HepG2 (cell line): ENCODE results near the gene CLRN2. TPM values are rescaled to one million over a fixed set of nuclear protein-coding genes. Genes with fewer than 3 reads are reported as not detected.

ENCODE experiments used
- ATAC-seq: fragments of 200-7000 bp; cut with Tn5 transposase; 3 replicates; pipeline ENCODE4 v1.9.1; 2020; ENCODE audit warnings: mild to moderate bottlenecking, moderate library complexity
- BruUV-seq: library from RNA; stranded (reverse); fragments of 400-500 nt; replicated peaks from 2 replicates; lab custom pipeline; 2021; lab: Mats Ljungman, UMichigan
- CTCF ChIA-PET: fragments of 300-600 bp; formaldehyde crosslinking; extraction: SDS; loops from one replicate; lab custom pipeline; 2021; ENCODE audit warnings: low total read pairs, inconsistent platforms, low intra/inter-chr PET ratio; lab: Yijun Ruan, JAX
- POLR2A ChIA-PET: fragments of 350-600 bp; sonication (Branson Sonifier 250); formaldehyde crosslinking; loops from one replicate; lab custom pipeline; 2020; ENCODE audit warnings: antibody characterized with exemption, inconsistent platforms; lab: Yijun Ruan, JAX
- DNase-seq: peaks from one replicate; pipeline ENCODE4 v3.0.0-alpha.2; 2015; ENCODE audit warnings: low spot score
- FAIRE-seq: peaks from 3 replicates; lab custom pipeline; 2011; peaks lifted over from hg19 to GRCh38; lab: Jason Lieb, UNC
- H2AFZ ChIP-seq: one replicate; pipeline ENCODE4 v1.6.1; 2011; ENCODE audit warnings: low read length, inconsistent platforms
- H3K27ac ChIP-seq: fragments of 300-600 bp; 3 replicates; pipeline ENCODE4 v1.8.0; 2011; ENCODE audit warnings: mixed run types, mild to moderate bottlenecking, mixed read lengths, low read length, inconsistent platforms; ENCODE audit not compliant: insufficient read depth; ENCODE audit errors: extremely low read length
- H3K27me3 ChIP-seq, 2 experiments: fragments of 200-600 bp in 1 of 2; 2 replicates in 1 of 2; 3 replicates in 1 of 2; pipeline versions ENCODE4 v1.6.0 to v1.8.0; 2011; ENCODE audit warnings: low read length in 2 of 2, mild to moderate bottlenecking in 2 of 2, moderate library complexity in 2 of 2, inconsistent platforms in 1 of 2; ENCODE audit not compliant: insufficient read depth in 2 of 2, control insufficient read depth in 1 of 2
- H3K36me3 ChIP-seq, 2 experiments: fragments of 200-600 bp in 1 of 2; replicated peaks in 1 of 2; 2 replicates in 1 of 2; 3 replicates in 1 of 2; pipeline versions ENCODE4 v1.5.1 to v1.8.0; 2011; ENCODE audit warnings: low read length in 2 of 2, inconsistent platforms in 1 of 2; ENCODE audit not compliant: insufficient read depth in 2 of 2, control insufficient read depth in 1 of 2
- H3K4me1 ChIP-seq: 2 replicates; pipeline ENCODE4 v1.5.1; 2012; ENCODE audit warnings: low read length, inconsistent platforms; ENCODE audit not compliant: insufficient read depth
- H3K4me2 ChIP-seq: 2 replicates; pipeline ENCODE4 v1.6.0; 2011; ENCODE audit warnings: low read depth, low read length, inconsistent platforms
- H3K4me3 ChIP-seq, 3 experiments: fragments of 200-600 bp in 1 of 3; sonication (generic), shearing (Covaris generic) in 1 of 3; replicated peaks in 1 of 3; 2 replicates each; pipeline ENCODE4 v1.5.1; 2011 to 2016; ENCODE audit warnings: low read length in 3 of 3, inconsistent platforms in 2 of 3, low read depth in 2 of 3, mild to moderate bottlenecking in 2 of 3, control low read depth in 1 of 3, mixed read lengths in 1 of 3; ENCODE audit not compliant: insufficient read depth in 1 of 3
- H3K79me2 ChIP-seq: one replicate; pipeline ENCODE4 v1.6.1; 2011; ENCODE audit warnings: low read length, inconsistent platforms; ENCODE audit not compliant: insufficient read depth
- H3K9ac ChIP-seq: 2 replicates; pipeline ENCODE4 v1.6.0; 2011; ENCODE audit warnings: mild to moderate bottlenecking, low read depth, low read length, inconsistent platforms; ENCODE audit not compliant: insufficient read depth
- H3K9me3 ChIP-seq: 2 replicates; pipeline ENCODE4 v1.5.1; 2012; ENCODE audit warnings: mild to moderate bottlenecking, low read length
- H4K20me1 ChIP-seq: 2 replicates; pipeline ENCODE4 v1.6.0; 2011; ENCODE audit warnings: inconsistent platforms, mild to moderate bottlenecking, low read length, moderate library complexity; ENCODE audit not compliant: insufficient read depth
- ATF7 ChIP-seq, 2 experiments: fragments of 450-650 bp in 1 of 2; sonication (generic) in 1 of 2; formaldehyde crosslinking in 1 of 2; IDR thresholded peaks; 2 replicates each; pipeline versions ENCODE4 v1.4.0 to v1.6.1; 2016 to 2020; ENCODE audit warnings: antibody characterized with exemption in 1 of 2, mild to moderate bottlenecking in 1 of 2, missing genetic modification reagents in 1 of 2
- FUBP1 ChIP-seq: sonication (generic); formaldehyde crosslinking; IDR thresholded peaks from 2 replicates; pipeline ENCODE4 v1.5.1; 2020; ENCODE audit warnings: missing genetic modification reagents, mild to moderate bottlenecking, borderline replicate concordance
- GATAD2A ChIP-seq: IDR thresholded peaks from 2 replicates; pipeline ENCODE4 v1.6.1; 2016
- HNRNPL ChIP-seq: fragments of 200-400 bp; formaldehyde crosslinking; IDR thresholded peaks from 2 replicates; pipeline ENCODE4 v1.6.1; 2017; ENCODE audit warnings: mild to moderate bottlenecking, low read depth, low read length
- KDM5B ChIP-seq: sonication (generic); formaldehyde crosslinking; IDR thresholded peaks from 2 replicates; pipeline ENCODE4 v1.4.0; 2020; ENCODE audit warnings: missing genetic modification reagents, mild to moderate bottlenecking, borderline replicate concordance
- MATR3 ChIP-seq: sonication (generic); formaldehyde crosslinking; IDR thresholded peaks from 2 replicates; pipeline ENCODE4 v1.4.0; 2020; ENCODE audit warnings: missing genetic modification reagents
- MAZ ChIP-seq, 2 experiments: sonication (generic) in 1 of 2; formaldehyde crosslinking in 1 of 2; IDR thresholded peaks; 2 replicates each; pipeline versions ENCODE4 v1.5.0 to v1.6.1; 2012 to 2020; ENCODE audit warnings: low read depth in 2 of 2, mild to moderate bottlenecking in 2 of 2, borderline replicate concordance in 1 of 2, improper control_type of control experiment in 1 of 2, low read length in 1 of 2, missing genetic modification reagents in 1 of 2, moderate library complexity in 1 of 2
- RARA ChIP-seq: IDR thresholded peaks from 2 replicates; pipeline ENCODE4 v1.6.1; 2016; ENCODE audit warnings: missing genetic modification reagents, missing compliant biosample characterization
- RXRA ChIP-seq: sonication (generic); formaldehyde crosslinking; IDR thresholded peaks from 2 replicates; pipeline ENCODE4 v1.5.1; 2020; ENCODE audit warnings: missing genetic modification reagents
- SMYD3 ChIP-seq: sonication (generic); formaldehyde crosslinking; IDR thresholded peaks from 2 replicates; pipeline ENCODE4 v1.8.1; 2023; ENCODE audit warnings: mild to moderate bottlenecking, missing genetic modification reagents
- TFAP4 ChIP-seq: sonication (generic); IDR thresholded peaks from 2 replicates; pipeline ENCODE4 v1.6.1; 2016; ENCODE audit warnings: low read depth, borderline replicate concordance
- ZBTB10 ChIP-seq: sonication (generic); formaldehyde crosslinking; IDR thresholded peaks from 2 replicates; pipeline ENCODE4 v1.4.0; 2020; ENCODE audit warnings: missing genetic modification reagents, borderline replicate concordance
- ZKSCAN1 ChIP-seq: fragments of 150-350 bp; IDR thresholded peaks from 2 replicates; pipeline ENCODE4 v1.6.1; 2014; ENCODE audit warnings: low read length
- ZNF235 ChIP-seq: sonication (generic); formaldehyde crosslinking; IDR thresholded peaks from 2 replicates; pipeline ENCODE4 v1.8.1; 2023; ENCODE audit warnings: mild to moderate bottlenecking, missing genetic modification reagents, borderline replicate concordance
- ZNF34 ChIP-seq: sonication (generic); formaldehyde crosslinking; IDR thresholded peaks from 2 replicates; pipeline ENCODE4 v1.4.0; 2020; ENCODE audit warnings: mild to moderate bottlenecking, missing genetic modification reagents, borderline replicate concordance
- ZNF484 ChIP-seq: sonication (generic); formaldehyde crosslinking; IDR thresholded peaks from 2 replicates; pipeline ENCODE4 v1.5.1; 2020; ENCODE audit warnings: mild to moderate bottlenecking, low read depth, missing genetic modification reagents, borderline replicate concordance
- ZNF607 ChIP-seq: sonication (generic); formaldehyde crosslinking; IDR thresholded peaks from 2 replicates; pipeline ENCODE4 v1.5.1; 2020; ENCODE audit warnings: missing genetic modification reagents, mild to moderate bottlenecking, borderline replicate concordance
- ZNF619 ChIP-seq: sonication (generic); formaldehyde crosslinking; IDR thresholded peaks from 2 replicates; pipeline ENCODE4 v1.4.0; 2020; ENCODE audit warnings: mild to moderate bottlenecking, missing genetic modification reagents
- ZSCAN20 ChIP-seq: sonication (generic); formaldehyde crosslinking; IDR thresholded peaks from 2 replicates; pipeline ENCODE4 v1.4.0; 2020; ENCODE audit warnings: missing genetic modification reagents, mild to moderate bottlenecking, borderline replicate concordance
- ZSCAN21 ChIP-seq: sonication (generic); formaldehyde crosslinking; IDR thresholded peaks from 2 replicates; pipeline ENCODE4 v1.8.0; 2022; ENCODE audit warnings: mild to moderate bottlenecking, missing genetic modification reagents, moderate library complexity, borderline replicate concordance
- WGBS: methylation state at CpG from one replicate; pipeline ENCODE4 v1.1.6; 2017; ENCODE audit warnings: low lambda C conversion rate; 5-methylcytosine and 5-hydroxymethylcytosine counted together
- in situ Hi-C: cut with HindIII; loops from 2 replicates; pipeline ENCODE4 v1.10.0; 2017; ENCODE audit warnings: low pct_unique_long_range_greater_than_20kb; ENCODE audit not compliant: extremely low pct_ligation_motif_present
- intact Hi-C: fragments of 100-400 bp; cut with micrococcal nuclease; formaldehyde crosslinking; loops from one replicate; pipeline ENCODE4 v1.10.0; 2022; ENCODE audit not compliant: unreplicated experiment
- polyA plus RNA-seq, 8 experiments: library from polyadenylated mRNA; depleted of rRNA in 3 of 8; stranded (reverse) in 7 of 8; unstranded in 1 of 8; fragments of >200 nt; fragmentation: Illumina TruSeq in 4 of 8; extraction: Trizol in 4 of 8; gene quantifications; 2 replicates each; pipeline versions ENCODE4 v1.2.1 to v1.2.3, GENCODE V29; 2011 to 2016; ENCODE audit warnings: low read depth in 4 of 8, missing spikeins in 1 of 8, mixed read lengths in 1 of 8; ENCODE audit not compliant: insufficient read depth in 1 of 8
- total RNA-seq, 5 experiments: library from RNA; depleted of rRNA; stranded (reverse); fragments of >200 nt; fragmentation: Illumina TruSeq; extraction: Trizol; gene quantifications; 2 replicates each; pipeline ENCODE4 v1.2.3, GENCODE V29; 2016; ENCODE audit warnings: low read depth in 1 of 5

The CLRN2 gene
- total and polyA plus RNA-seq, 2 of the 13 experiments (the other 11 are each of a cell fraction or from before 2014, with no cell fraction given): not detected

- Histone ChIP-seq H3K27ac (peak overlapping the region; percentile 90), H3K36me3 (no peaks in the 10 kb centered on the region), H3K79me2 (no peaks in the 10 kb centered on the region), H4K20me1 (no peaks in the 10 kb centered on the region), H3K4me3 (peak overlapping the region in 1 of 3 experiments; percentile 29; a peak in 1 of 6 replicates), H3K9me3 (no peaks in the 10 kb centered on the region), H3K4me1 (peaks cover 76% of the 10 kb centered on the region), H3K4me2 (peak overlapping the region; percentile 25), H2AFZ (no peak overlapping the region), H3K27me3 (no peaks in the 10 kb centered on the region), H3K9ac (peak overlapping the region; percentile 43)
- 78% methylated on average over 3 of the region's 3 CpGs for WGBS
- in situ Hi-C loops: loop anchor here (5.0 to 25.0 kb wide), 3 partner anchors 78 to 453 kb away; partner anchors contain the start of gene LCORL
- BruUV-seq: no TSS peak
- ATAC-seq (no peak), DNase-seq (no peak), FAIRE-seq (no peak)
- intact Hi-C loops: loop anchor here (1.0 to 2.0 kb wide), 3 partner anchors 15 to 55 kb away; partner anchors contain the start of genes LAP3 and MED28
- POLR2A ChIA-PET: interaction anchor here (1.4 to 5.2 kb wide), 7 partner anchors 9 to 56 kb away, joined by 4 to 49 read pairs (median 10); partner anchors contain the start of genes LAP3 and MED28
- CTCF ChIA-PET: no interaction called here
- TF ChIP-seq ATF7 (IDR thresholded peaks at IDR 0.05) (no peak), ATF7 (CRISPR knock-in tag; IDR thresholded peaks at IDR 0.05) (no peak), TFAP4 (no peak), MAZ (IDR thresholded peaks at IDR 0.05; ENCODE audit: borderline replicate concordance, low read depth, low read length) (no peak), MAZ (CRISPR knock-in tag; IDR thresholded peaks at IDR 0.05; ENCODE audit: low read depth) (0 out of 2 replicates have a peak, but pooled peaks have one; percentile 31), SMYD3 (CRISPR knock-in tag) (no peak), ZKSCAN1 (peak; percentile 96), ZBTB10 (CRISPR knock-in tag) (no peak), ZNF484 (CRISPR knock-in tag) (no peak), ZSCAN21 (0 out of 2 replicates have a peak, but pooled peaks have one; percentile 17), KDM5B (CRISPR knock-in tag) (no peak), RXRA (CRISPR knock-in tag) (no peak), HNRNPL (no peak), ZNF619 (CRISPR knock-in tag) (no peak), FUBP1 (CRISPR knock-in tag) (no peak), ZNF235 (CRISPR knock-in tag) (no peak), MATR3 (no peak), GATAD2A (CRISPR knock-in tag) (no peak), ZNF34 (CRISPR knock-in tag) (no peak), ZSCAN20 (0 out of 2 replicates have a peak, but pooled peaks have one; percentile 9), RARA (CRISPR knock-in tag) (no peak), ZNF607 (CRISPR knock-in tag) (no peak)
Measured at GRCh38 chr4:17559709-17560048, 44.7 kb downstream of the CLRN2 start.
